ENCODE results near the gene SLC15A1.
A peak's percentile ranks its signal among the peaks of the same experiment; 100 is the strongest.

SLC15A1 gene

DNA sequence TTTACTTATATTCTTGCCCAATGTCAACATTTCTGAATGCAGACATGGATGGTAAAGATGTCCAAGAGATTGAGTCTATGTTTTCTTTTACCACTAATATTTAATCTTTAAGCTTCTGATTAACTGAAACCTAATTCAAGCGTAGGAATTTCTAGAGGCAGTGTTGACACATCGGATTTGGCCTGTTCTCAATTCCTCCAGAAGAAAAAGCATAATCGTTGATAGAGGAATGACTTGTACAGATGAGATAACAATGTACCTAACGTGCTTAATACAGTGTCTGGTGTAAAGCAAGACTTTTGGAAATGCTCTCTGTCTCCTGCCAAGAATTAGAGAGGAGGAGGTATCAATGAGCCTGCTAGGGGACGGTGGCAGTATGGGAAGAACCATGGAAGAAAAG lies 35.2 kb downstream of the SLC15A1 start:
- H3K27ac ChIP-seq = no peak overlapping the region
- no peak overlapping the region for H3K4me3 ChIP-seq

DNA sequence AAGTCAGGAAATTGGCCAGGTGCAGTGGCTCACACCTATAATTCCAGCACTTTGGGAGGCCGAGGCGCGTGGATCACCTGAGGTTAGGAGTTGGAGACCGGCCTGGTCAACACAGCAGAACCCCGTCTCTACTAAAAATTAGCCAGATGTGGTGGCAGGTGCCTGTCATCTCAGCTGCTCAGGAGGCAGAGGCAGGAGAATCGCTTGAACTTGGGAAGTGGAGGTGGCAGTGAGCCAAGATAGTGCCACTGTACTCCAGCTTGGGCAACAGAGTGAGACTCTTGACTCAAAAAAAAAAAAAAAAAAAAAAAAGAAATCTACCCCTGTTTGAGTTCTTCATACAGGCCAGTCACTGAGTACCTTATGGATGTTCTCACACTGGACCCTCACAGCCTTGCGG lies 42.0 kb downstream of the SLC15A1 start:
- H3K4me3 ChIP-seq = no peak overlapping the region
- no peak overlapping the region for H3K27ac ChIP-seq

DNA sequence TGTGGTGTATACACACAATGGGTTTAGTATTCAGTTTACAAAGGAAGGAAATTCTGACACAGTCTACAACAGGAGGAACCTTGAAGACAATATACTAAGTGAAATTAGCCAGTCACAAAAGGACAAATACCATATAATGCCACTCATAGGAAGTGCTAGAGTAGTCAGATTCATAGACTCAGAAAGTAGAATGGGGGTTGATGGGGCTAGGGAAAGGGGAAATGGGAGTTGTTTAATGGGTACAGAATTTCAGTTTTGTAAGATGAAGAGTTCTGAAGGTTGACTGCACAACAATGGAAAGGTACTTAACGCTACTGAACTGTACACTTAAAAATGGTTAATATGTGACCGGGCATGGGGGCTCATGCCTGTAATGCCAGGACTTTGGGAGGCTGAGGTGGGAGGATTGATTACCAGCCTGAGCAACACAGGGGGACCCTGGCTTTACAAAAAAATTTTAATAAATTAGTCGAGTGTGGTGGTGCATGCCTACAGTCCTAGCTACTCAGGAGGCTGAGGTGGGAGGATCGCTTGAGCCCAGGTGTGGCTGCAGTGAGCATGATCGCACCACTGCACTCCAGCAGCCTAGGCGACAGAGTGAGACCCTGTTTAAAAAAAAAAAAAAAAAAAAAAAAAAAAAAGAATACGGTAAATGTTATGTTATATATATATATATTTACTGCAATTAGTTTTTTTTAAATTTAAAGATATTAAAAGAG lies 45.0 kb downstream of the SLC15A1 start:
- no peak overlapping the region for H3K4me3 ChIP-seq
- no peak overlapping the region for H3K27ac ChIP-seq

DNA sequence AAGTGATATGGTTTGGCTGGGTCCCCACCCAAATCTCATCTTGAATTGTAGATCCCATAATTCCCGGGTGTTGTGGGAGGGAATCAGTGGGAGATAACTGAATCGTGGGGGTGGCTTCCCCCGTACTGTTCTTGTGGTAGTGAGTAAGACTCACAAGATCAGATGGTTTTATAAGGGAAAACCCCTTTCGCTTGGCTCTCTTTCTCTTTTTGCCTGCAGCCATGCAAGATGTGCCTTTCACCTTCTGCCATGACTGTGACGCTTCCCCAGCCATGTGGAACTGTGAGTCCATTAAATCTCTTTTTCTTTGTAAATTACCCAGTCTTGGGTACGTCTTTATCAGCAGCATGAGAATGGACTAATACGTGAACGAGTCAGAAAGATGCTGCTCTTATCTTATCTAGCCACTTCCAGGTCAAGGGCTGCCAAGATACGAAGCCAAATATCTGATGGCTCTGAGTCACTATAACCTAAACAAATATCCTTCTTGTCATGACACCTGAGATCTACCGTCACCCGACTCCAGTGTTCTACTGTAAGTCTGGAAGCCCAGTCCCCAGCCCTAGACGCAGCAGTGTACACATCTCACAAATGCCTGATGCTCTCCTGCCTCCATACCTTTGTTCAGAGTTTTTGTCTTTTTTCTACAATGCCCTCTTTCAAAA lies 45.9 kb downstream of the SLC15A1 start:
- Histone ChIP-seq H3K4me3 (no peak overlapping the region), H3K27ac (no peak overlapping the region)

DNA sequence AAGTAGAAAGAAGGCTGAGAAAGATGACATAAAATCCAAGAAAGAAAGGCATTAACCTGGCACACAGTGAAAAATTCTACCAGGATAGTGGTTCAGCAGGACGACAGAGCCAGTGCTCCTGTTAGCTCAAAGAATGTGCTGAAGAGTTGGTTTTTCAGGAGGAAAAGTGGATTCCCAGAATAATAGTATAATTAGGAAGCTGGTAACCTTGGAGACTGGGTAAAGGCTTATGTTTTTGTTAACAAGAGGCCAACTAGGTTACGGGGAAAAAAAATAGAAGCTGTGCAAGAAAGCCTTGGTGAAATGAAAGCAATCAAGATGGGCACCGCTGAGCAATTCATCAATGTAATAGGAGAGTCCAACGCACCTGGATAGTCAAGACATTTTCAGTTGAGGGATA lies 54.7 kb downstream of the SLC15A1 start:
- H3K27ac ChIP-seq = no peak overlapping the region
- no peak overlapping the region for H3K4me3 ChIP-seq

DNA sequence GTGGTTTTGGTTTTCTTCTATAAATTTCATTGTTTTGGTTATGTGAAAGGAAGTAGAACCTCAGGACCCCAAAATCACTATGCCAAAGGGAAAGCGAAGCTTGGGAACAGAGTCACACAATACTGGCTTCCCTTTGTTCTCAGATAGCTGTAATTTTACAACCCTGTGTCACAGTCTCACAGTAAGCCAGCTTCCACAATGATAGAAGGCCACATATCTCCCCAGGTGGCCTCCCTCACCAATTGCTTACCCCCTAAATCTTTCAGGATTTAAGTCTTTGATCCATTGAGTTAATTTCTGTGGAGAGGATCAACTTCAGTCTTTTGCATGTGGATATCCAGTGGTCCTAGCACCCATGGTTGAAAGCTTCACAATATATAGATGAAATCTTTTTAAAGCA lies 58.7 kb downstream of the SLC15A1 start:
- no peak overlapping the region for H3K4me3 ChIP-seq
- no peak overlapping the region for H3K27ac ChIP-seq

DNA sequence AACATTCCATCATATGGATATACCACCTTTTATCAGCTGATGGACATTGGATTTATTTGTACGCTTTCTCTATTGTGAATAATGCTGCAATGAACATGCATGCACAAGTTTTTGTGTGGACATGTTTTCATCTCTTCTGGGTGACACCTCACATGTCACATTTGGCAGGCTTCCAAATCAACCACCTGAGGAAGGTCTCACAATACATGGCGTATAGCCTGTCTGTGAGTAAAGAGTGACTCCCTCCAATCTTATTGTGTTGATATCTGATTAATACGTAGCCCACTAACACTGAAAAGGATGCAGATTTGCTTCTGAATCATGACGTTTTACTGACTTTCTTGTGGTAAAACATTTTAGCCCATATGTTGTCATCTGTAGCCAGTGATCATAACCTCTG lies 61.1 kb downstream of the SLC15A1 start:
- Histone ChIP-seq H3K27ac (no peak overlapping the region), H3K4me3 (no peak overlapping the region)

DNA sequence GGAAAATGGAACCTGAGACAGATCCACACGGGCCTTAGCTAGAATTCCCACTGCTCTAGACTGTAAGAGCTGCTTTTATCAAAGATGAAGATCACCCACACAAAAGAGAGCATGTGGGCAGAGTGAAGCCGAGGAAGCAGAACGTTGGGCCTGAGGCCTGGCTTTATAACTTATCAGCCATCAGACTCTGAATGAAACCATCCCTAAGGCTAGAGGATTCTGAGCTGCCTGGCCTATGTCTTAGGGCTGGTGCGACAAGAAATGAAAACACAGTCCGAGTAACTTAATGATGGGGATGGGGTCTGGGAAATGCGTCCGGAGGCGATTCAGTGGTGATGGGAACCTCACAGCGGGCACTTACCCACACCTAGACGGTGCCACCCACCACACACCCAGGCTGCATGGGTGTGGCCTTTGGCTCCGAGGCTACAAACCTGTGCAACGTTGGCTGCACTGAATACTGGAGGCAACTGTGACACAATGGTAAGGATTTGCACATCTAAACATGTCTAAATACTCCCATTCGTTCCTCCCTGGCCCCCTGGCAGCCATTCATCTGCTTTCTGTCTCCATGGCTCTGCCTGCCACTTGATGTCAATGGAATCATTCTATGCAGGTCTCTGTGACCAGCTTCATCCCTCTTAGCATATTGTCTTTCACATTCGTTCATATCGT lies 62.0 kb downstream of the SLC15A1 start:
- Histone ChIP-seq H3K27ac (no peak overlapping the region), H3K4me3 (no peak overlapping the region)

DNA sequence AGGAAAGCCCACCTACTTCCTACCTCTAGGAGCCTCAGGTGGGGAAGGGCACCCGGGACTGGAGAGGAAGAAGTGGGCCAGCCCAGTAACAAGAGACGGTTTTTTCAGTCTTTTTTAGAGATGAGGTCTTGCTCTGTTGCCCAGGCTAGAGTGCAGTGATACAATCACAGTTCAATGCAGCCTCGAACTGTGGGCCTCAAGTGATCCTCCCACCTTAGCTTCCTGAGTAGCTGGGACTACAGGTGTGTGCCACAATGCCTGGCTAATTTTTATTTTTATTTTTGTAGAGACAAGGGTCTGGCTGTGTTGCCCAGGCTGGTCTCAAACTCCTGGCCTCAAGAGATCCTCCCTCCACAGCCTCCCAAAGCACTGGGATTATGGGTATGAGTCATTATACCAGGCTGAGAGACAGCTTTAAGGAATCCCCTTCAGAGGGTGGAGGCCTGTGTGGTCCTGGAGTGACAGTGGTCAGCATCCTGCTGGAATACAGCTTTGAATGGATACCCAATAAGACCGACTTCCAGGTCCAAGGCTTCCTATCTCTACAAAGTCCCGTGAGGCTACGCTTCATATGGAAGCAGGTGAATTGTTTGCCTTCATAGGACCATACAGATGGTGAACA lies 63.0 kb downstream of the SLC15A1 start:
- no peak overlapping the region for H3K4me3 ChIP-seq
- H3K27ac ChIP-seq = no peak overlapping the region

DNA sequence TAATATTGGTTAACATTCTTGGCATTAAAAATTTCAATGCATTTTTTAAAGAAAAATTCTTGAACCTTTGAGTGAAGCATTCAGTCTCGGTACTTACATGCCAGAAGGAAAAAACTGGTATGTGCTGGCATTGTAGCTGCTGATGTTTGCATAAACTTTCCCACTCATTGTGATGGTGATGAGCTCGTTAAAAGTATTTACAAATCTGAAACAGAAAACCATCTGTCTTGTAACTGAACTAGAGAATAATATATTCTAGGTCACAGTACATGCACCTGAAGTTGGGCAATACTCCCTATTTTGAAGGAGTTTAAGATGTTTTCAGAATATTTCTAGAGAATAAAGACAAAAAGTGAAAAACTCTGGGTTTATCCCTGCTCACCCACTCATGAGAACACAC lies 64.1 kb downstream of the SLC15A1 start:
- Histone ChIP-seq H3K4me3 (no peak overlapping the region), H3K27ac (no peak overlapping the region)

DNA sequence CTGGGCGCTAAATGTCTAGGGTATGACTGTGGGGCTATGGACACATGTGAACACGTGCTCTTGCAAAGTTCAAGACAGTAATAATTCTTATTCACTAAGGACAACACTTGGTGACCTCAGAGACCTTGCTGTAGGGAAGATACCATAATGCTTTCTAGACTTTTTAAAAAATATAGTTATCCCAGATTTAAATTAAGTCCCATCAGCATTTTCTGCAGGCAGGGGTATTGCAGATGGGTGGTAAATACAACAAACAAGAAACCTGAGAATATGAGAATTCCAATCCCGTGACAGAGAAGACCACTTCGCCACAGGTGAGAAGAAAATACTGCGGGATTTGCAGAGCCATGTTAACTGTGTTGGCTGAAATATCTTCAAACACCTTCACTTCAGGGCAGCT lies 65.2 kb downstream of the SLC15A1 start:
- H3K27ac ChIP-seq = no peak overlapping the region
- H3K4me3 ChIP-seq = no peak overlapping the region

DNA sequence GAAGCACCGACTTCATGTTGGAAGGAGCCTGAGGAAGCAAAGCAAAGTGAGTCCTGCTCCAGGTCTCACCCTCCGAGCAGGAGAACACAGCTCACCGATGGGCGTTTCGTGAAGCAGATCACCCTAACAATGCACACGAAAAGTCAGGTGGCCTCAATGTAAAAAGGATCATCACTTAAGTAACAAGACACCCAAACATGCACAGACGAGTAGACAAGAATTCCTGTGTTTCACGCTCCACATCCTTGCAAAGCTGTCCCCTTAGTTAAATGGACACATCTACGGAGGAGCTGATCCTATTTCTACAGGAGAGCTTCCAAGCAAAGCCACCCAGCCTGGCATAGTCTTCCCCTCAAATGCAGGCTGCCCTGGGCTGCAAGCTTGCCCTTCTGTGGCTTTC lies 66.2 kb downstream of the SLC15A1 start:
- H3K4me3 ChIP-seq = no peak overlapping the region
- H3K27ac ChIP-seq = no peak overlapping the region

DNA sequence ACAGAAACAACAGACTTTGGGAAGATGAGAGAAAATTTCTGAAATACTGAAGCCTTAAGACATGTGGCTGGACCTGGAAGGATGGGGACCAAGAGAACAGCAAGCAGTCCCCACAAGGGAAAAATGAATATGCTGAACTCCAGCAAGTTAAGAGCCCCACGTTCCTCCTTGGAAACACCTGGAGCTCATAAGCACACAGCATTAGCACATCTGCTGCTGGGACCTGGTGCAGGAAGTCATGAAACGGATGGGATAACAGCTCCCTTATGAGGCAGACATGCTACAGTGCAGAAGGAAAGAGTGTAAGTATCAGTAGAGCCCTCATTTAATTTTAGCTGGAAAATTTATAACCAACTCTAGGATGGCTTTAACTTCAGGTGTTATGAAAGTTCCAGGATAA lies 67.3 kb downstream of the SLC15A1 start:
- H3K27ac ChIP-seq = no peak overlapping the region
- no peak overlapping the region for H3K4me3 ChIP-seq

DNA sequence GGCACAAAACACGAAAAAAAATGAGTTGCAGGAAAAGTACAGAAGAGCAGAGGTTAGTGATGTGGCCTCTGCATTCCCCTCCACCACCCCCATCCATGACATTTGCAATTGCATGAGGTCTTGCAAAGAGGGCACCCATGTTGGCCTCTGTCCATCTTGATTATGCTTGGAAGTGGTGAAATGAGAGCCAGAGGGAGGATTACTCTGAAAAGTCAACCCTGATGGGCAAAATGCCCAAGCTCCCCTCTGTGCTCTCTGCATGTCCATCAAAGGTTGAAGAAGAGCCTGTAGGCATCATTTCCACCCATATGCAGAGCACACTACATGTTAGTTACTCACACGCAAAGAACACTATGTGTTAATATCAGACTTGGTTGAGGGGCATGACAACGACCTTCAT lies 71.4 kb downstream of the SLC15A1 start:
- Histone ChIP-seq H3K4me3 (no peak overlapping the region), H3K27ac (no peak overlapping the region)

DNA sequence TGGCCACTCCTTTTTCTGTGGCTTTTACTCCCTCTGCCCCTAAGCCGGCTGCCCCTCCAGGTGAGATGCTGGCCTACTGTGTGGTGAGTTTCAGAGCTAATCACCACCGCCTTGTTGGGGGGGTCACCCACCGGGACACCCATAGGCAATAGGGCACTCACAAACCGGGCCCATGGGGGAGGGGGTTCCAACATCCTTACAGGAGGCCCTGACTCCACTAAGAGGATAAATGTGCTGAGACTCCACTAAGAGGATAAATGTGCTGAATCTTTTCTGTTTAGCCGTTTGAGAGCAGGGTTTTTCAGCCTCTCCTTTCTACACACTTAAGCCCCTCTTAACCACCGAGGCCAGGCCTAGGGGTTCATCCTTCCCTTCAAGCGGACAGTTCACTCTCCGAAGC lies 73.7 kb downstream of the SLC15A1 start:
- H3K4me3 ChIP-seq = no peak overlapping the region

DNA sequence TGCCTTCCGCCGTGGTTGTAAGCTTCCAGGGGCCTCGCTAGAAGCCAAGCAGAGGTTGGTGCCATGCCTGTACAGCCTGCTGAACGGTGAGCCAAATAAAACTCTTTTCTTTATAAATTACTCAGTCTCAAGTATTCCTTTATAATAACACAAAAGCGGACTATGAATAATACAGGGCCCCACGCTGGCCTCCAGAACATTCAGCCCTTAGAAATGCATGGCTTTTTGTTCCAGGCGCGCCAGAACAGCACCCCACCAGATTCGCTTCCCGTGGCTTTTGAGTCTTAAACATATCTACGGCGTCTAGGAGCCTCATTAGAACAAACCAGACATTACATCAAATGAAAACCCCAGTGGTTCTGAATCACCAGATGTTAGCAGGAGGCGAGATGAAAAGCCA lies 75.1 kb downstream of the SLC15A1 start:
- no peak overlapping the region for H3K4me3 ChIP-seq
- peak overlapping the region in 4 of 21 experiments; percentile 8 to 62 (median 18) for H3K27ac ChIP-seq

More for the DNA sequence above, 73.7 kb downstream of the SLC15A1 start:
- no peak overlapping the region for H3K27ac ChIP-seq

DNA sequence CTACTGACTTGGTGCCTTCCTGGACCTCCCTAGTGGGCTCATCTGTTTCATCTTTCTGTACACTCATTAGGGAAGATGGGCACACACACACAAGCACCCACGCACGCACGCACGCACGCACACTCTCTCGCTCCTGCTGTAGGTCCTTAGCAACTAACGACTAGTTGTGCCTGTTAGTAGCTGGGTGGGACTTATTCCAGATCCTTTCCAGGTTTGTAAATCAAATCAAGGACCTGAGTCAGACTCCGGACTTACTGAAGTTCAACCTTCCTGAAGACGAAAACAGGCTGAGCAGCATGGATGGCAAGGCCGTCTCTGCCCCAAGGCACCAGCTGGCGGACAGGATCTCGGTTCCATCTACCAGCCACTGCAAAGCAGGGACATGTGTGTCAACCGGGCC lies 76.2 kb downstream of the SLC15A1 start:
- Histone ChIP-seq H3K27ac (peak overlapping the region in 4 of 21 experiments; percentile 7 to 62 (median 20)), H3K4me3 (no peak overlapping the region)

DNA sequence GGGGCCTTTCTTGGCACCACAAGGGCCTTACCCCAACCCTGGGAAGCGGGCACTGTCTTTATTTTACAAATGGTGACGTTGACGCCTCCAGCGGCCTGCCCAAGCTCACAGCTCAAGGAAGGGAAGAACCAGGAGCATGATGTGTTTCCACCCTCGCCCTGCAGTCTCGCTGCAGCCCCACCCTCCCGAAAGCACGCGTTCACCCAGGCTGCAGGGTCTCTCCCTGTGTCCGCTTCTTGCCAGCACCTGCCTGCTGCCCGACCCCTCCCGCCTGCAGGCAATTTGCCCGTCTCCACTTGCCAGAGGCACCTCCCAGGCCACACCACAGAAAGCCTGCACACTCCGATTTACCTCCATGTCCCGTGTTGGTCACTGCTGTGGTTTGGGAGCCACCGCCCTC lies 76.6 kb downstream of the SLC15A1 start:
- peak overlapping the region in 8 of 21 experiments; percentile 5 to 62 (median 12) for H3K27ac ChIP-seq
- H3K4me3 ChIP-seq = no peak overlapping the region

DNA sequence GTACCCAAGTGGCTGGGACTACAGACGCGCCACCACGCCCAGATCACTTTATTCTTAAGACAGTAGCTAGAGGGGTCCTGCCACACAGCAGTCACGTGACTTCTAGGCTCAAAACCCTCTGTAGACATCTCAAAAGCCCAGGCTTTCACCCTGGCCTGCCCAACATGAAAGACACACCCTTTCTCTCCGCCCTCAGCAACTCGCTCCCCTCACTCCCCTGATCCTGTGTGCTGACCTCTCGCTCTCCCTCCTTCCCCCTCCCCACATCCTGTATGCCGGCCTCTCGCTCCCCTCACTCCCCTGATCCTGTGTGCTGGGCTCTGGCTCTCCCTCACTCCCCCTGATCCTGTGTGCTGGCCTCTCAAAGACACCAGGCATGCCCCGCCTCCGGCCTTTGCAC lies 77.4 kb downstream of the SLC15A1 start:
- Histone ChIP-seq H3K4me3 (no peak overlapping the region), H3K27ac (no peak overlapping the region)

DNA sequence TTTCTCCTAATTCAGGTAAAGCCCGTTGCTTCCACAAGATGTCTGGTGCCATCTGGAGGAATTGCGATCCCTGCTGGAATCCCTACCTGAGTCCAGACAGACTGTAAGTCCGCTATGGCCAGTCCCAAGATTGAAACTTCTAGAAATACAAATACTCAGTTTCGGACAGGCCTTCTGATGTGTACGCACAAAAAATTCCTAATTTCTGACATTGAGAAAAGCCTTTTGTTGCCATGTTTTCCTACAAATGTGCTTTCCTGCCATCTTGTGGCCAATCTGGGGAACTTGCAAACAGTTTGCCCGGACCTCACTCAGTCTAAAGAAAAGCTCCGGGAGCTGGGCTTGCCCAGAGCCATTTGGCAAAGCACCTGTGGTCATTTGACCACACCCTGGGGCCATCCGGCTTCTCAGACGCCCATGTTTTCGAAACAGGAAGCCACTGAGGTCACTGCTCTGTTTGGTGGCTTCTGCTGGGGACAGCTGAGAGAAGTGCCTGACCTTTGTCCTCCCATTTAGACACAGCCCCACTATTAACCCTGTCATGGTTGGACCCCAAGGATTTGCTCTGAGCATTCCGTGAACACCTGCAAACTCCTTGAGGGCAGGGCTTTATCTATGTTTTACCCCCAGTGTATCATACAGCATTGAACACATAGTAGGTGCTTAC lies 79.4 kb downstream of the SLC15A1 start:
- peak overlapping the region in 1 of 21 experiments; percentile 40 for H3K27ac ChIP-seq
- H3K4me3 ChIP-seq = no peak overlapping the region
